HG02981 (cell line): ENCODE results near the gene SFT2D2.
"Not testable (repeated sequence)": the region's sequence is repeated elsewhere in the genome, so short reads cannot be mapped to it uniquely, and the experiment has no call there.

Experiments
- ATAC-seq: cut with Tn5 transposase; IDR thresholded peaks from one replicate; pipeline ENCODE4 v1.9.1; 2021; ENCODE audit warnings: mild to moderate bottlenecking, moderate library complexity; ENCODE audit not compliant: unreplicated experiment

The SFT2D2 gene

GRCh38 chr1:168225476-168226190 lies at the start of gene SFT2D2:
TSS of gene SFT2D2 (plus strand) at chr1:168226004. CDS start at chr1:168226080, 76 bp downstream.
- ATAC-seq = peak; percentile 81

- ATAC-seq = no peak
Measured at GRCh38 chr1:168178227-168178637, 47.6 kb upstream of the SFT2D2 start.

- peak; percentile 87 for ATAC-seq
Measured at GRCh38 chr1:168178638-168179437, 47.0 kb upstream of the SFT2D2 start, which contains the start of gene TIPRL. TSS of gene TIPRL (plus strand) at chr1:168178962. CDS start at chr1:168179078, 116 bp downstream.

GRCh38 chr1:168179438-168180147 lies 46.2 kb upstream of the SFT2D2 start:
- ATAC-seq = no peak

GRCh38 chr1:168180148-168180524 lies 45.7 kb upstream of the SFT2D2 start:
- ATAC-seq = no peak

- not testable (repeated sequence) for ATAC-seq
Measured at GRCh38 chr1:168181063-168181720, 44.6 kb upstream of the SFT2D2 start.

GRCh38 chr1:168187177-168187576 lies 38.6 kb upstream of the SFT2D2 start:
- no peak for ATAC-seq

- ATAC-seq = no peak
Measured at GRCh38 chr1:168190403-168190802, 35.4 kb upstream of the SFT2D2 start.

- no peak for ATAC-seq
Measured at GRCh38 chr1:168195199-168196135, 30.3 kb upstream of the SFT2D2 start.

- no peak for ATAC-seq
Measured at GRCh38 chr1:168199056-168199455, 26.7 kb upstream of the SFT2D2 start.

GRCh38 chr1:168202941-168203654 lies 22.7 kb upstream of the SFT2D2 start:
- no peak for ATAC-seq

GRCh38 chr1:168206111-168206510 lies 19.7 kb upstream of the SFT2D2 start:
- ATAC-seq = no peak

- ATAC-seq = not testable (repeated sequence)
Measured at GRCh38 chr1:168207673-168208072, 18.1 kb upstream of the SFT2D2 start.

- ATAC-seq = no peak
Measured at GRCh38 chr1:168210312-168210711, 15.5 kb upstream of the SFT2D2 start.

- ATAC-seq = no peak
Measured at GRCh38 chr1:168213349-168213748, 12.5 kb upstream of the SFT2D2 start.

GRCh38 chr1:168216171-168216570 lies 9.6 kb upstream of the SFT2D2 start:
- no peak for ATAC-seq

- ATAC-seq = no peak
Measured at GRCh38 chr1:168217664-168218063, 8.1 kb upstream of the SFT2D2 start.

- ATAC-seq = no peak
Measured at GRCh38 chr1:168218658-168219057, 7.1 kb upstream of the SFT2D2 start.

- ATAC-seq = no peak
Measured at GRCh38 chr1:168220470-168220871, 5.3 kb upstream of the SFT2D2 start.
